Uterus (tissue), 4 donors: ENCODE data around the gene USP12. TPM values are rescaled to one million over a fixed set of nuclear protein-coding genes. Genes with fewer than 3 reads are reported as not detected.

Experiments used
- DNase-seq, 2 donors: peaks; one replicate each; pipeline ENCODE4 v3.0.0-alpha.2; 2019 to 2020
- H3K27ac ChIP-seq, 2 donors: fragments of 200-600 bp; sonication (generic); 1 replicate in 1 of 2; 2 replicates in 1 of 2; pipeline ENCODE4 v1.5.1; 2016 to 2018
- H3K27me3 ChIP-seq, 2 donors: fragments of 200-600 bp; sonication (generic); one replicate each; pipeline ENCODE4 v1.5.1; 2018 to 2019; ENCODE audit warnings: control low read depth in 1 of 2
- H3K36me3 ChIP-seq, 2 donors: fragments of 200-600 bp; sonication (generic); one replicate each; pipeline ENCODE4 v1.5.1; 2019; ENCODE audit warnings: control low read depth in 1 of 2
- H3K4me1 ChIP-seq, 2 donors: fragments of 200-600 bp; sonication (generic); one replicate each; pipeline ENCODE4 v1.5.1; 2018 to 2019; ENCODE audit warnings: control low read depth in 1 of 2
- H3K4me3 ChIP-seq, 2 donors: fragments of 200-600 bp; sonication (generic); 1 replicate in 1 of 2; 2 replicates in 1 of 2; pipeline ENCODE4 v1.5.1; 2018 to 2019; ENCODE audit warnings: mild to moderate bottlenecking in 1 of 2
- H3K9me3 ChIP-seq, 2 donors: fragments of 200-600 bp; sonication (generic); one replicate each; pipeline ENCODE4 v1.5.1; 2019; ENCODE audit warnings: control low read depth in 1 of 2
- POLR2A ChIP-seq, 2 donors: fragments of 450-650 bp; IDR thresholded peaks; one replicate each; pipeline ENCODE4 v1.6.1; 2016; ENCODE audit warnings: antibody characterized with exemption in 2 of 2, mild to moderate bottlenecking in 1 of 2, moderate library complexity in 1 of 2
- intact Hi-C: fragments of 100-400 bp; cut with DNase I; formaldehyde crosslinking; loops from one replicate; pipeline ENCODE4 v1.15.1; 2023; ENCODE audit warnings: low total_unique reads
- total RNA-seq, 4 donors: library from RNA; depleted of rRNA in 3 of 4; stranded (reverse); fragments of >200 nt in 3 of 4; gene quantifications; one replicate each; pipeline versions ENCODE4 v1.1.0 to v1.2.4, GENCODE V29; 2014 to 2023
- TF ChIP-seq, protein P1 (sequence below), 4 experiments: fragments of 200-600 bp in 2 of 4; fragments of 450-650 bp in 2 of 4; sonication (generic) in 2 of 4; IDR thresholded peaks; one replicate each; pipeline ENCODE4 v1.5.1; 2016 to 2019; ENCODE audit warnings: antibody characterized with exemption in 4 of 4, mild to moderate bottlenecking in 2 of 4, moderate library complexity in 1 of 4
- donor health status: DM: yes; HTN: yes; CAD: no.

Gene USP12
- total RNA-seq, 4 donors from 2014 or later = 12.1 to 32.8 (median 20.5) TPM

DNA sequence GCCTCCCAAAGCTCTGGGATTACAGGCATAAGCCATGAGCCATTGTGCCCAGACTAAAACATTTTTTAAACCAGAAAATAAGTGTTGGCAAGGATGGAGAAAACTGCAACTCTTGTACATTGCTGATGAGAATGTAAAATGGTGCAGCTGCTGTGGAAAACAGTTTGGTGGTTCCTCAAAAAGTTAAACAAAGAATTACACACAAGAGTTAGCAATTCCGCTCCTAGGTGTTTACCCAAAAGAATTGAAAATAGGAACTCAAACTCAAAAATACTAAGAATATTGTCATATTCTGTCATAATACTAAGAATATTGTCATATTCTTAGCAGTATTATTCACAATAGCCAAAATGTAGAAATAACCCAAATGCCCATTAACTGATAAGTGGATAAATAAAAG is 39.7 kb upstream of the USP12 start:
- no peak for TF ChIP-seq POLR2A (IDR thresholded peaks at IDR 0.05)
- TF ChIP-seq, protein P1, sequence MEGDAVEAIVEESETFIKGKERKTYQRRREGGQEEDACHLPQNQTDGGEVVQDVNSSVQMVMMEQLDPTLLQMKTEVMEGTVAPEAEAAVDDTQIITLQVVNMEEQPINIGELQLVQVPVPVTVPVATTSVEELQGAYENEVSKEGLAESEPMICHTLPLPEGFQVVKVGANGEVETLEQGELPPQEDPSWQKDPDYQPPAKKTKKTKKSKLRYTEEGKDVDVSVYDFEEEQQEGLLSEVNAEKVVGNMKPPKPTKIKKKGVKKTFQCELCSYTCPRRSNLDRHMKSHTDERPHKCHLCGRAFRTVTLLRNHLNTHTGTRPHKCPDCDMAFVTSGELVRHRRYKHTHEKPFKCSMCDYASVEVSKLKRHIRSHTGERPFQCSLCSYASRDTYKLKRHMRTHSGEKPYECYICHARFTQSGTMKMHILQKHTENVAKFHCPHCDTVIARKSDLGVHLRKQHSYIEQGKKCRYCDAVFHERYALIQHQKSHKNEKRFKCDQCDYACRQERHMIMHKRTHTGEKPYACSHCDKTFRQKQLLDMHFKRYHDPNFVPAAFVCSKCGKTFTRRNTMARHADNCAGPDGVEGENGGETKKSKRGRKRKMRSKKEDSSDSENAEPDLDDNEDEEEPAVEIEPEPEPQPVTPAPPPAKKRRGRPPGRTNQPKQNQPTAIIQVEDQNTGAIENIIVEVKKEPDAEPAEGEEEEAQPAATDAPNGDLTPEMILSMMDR (IDR thresholded peaks at IDR 0.05) = no peak
- Histone ChIP-seq H3K27ac (no peak overlapping the region), H3K4me1 (no peaks in the 10 kb centered on the region), H3K27me3 (no peaks in the 10 kb centered on the region), H3K4me3 (no peak overlapping the region), H3K9me3 (no peaks in the 10 kb centered on the region), H3K36me3 (no peaks in the 10 kb centered on the region)
- DNase-seq = no peak
- intact Hi-C loops = no loop called here

DNA sequence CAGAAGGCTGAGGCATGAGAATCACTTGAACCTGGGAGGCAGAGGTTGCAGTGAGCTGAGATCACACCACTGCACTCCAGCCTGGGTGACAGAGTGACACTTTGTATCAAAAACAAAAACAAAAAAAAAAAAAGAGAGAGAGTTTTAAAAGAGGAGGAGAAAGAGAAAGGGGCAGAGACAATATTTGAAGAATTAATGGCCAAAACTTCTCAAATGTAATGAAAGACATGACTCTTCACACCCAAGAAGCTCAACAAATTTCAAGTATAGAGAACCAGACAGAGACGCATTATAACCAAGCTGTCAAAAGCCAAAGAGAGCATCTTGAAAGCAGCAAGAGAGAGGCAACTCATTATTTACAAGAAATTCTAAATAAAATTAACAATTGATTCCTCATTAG is 36.9 kb upstream of the USP12 start:
- H3K36me3 ChIP-seq = no peaks in the 10 kb centered on the region
- no peak overlapping the region for H3K27ac ChIP-seq
- H3K4me3 ChIP-seq = no peak overlapping the region
- H3K9me3 ChIP-seq = no peaks in the 10 kb centered on the region
- intact Hi-C loops = no loop called here
- no peak for DNase-seq
- no peaks in the 10 kb centered on the region for H3K4me1 ChIP-seq
- TF ChIP-seq, protein P1 (IDR thresholded peaks at IDR 0.05) = no peak
- no peak for TF ChIP-seq POLR2A (IDR thresholded peaks at IDR 0.05)
- no peaks in the 10 kb centered on the region for H3K27me3 ChIP-seq

DNA sequence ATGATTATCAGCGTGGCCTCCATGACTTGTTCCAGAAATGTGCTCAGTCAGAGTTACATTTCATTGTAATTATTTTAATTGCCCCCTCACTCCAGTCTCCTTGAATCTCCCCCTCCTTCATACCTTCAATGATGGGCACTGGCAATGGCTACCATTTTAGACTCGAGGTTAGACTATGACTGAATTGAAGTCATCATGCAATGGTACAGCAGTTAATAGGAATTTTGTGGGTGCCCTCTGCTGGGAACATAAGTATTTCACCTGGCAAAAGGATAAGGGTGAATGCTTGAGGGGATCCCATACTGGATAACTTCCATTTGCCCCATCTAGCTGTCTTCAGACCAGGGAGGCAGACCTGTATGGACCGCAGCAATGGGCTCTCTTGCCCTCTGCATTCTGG is 32.2 kb upstream of the USP12 start:
- Histone ChIP-seq H3K36me3 (no peaks in the 10 kb centered on the region), H3K27me3 (no peaks in the 10 kb centered on the region), H3K4me1 (no peaks in the 10 kb centered on the region), H3K27ac (no peak overlapping the region), H3K4me3 (no peak overlapping the region), H3K9me3 (no peaks in the 10 kb centered on the region)
- TF ChIP-seq, protein P1 (IDR thresholded peaks at IDR 0.05) = peak in 1 of 4 experiments; percentile 40
- no peak for TF ChIP-seq POLR2A (IDR thresholded peaks at IDR 0.05)
- intact Hi-C loops = no loop called here
- no peak for DNase-seq

DNA sequence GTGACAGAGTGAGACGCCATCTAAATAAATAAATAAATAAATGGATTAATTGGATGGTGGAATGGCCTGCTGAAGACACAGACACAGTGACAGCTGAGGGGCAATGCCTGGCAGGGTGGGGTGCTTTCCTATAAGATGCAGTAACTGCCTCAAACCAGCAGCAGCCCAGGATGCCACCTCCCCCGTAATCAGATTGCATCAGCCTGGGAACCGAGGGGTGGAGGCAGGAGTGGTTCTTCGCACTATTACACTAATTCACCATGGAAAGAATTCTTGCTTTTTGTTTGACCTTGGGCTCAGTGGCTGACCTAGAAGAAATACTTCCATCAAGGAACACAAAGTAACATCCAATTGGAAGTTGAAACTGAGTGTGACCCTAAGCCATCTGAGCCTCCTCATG is 31.6 kb upstream of the USP12 start:
- Histone ChIP-seq H3K27ac (no peak overlapping the region), H3K27me3 (no peaks in the 10 kb centered on the region), H3K36me3 (no peaks in the 10 kb centered on the region), H3K9me3 (no peaks in the 10 kb centered on the region), H3K4me3 (no peak overlapping the region), H3K4me1 (no peaks in the 10 kb centered on the region)
- TF ChIP-seq, protein P1 (IDR thresholded peaks at IDR 0.05) = no peak
- no peak for TF ChIP-seq POLR2A (IDR thresholded peaks at IDR 0.05)
- intact Hi-C loops = no loop called here
- DNase-seq = no peak

DNA sequence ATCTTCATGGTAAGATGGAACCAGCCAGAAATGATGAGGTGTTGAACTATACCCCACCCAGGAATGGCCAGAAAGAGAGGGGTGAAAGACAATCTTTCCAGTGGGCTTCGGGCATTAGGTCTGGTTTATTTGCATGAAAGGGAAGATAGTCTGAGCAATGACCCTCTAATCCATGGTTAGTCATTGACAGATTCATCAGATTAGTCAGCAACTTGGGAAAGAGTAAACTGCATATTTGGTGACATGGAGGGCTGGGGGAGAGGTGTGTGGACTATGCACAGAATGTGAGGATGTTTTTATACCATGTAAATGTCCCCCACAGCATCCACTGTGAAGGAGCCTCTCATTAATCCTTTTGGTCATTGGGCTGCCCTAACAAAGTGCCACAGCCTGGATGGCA is 30.1 kb upstream of the USP12 start:
- no peak for TF ChIP-seq POLR2A (IDR thresholded peaks at IDR 0.05)
- TF ChIP-seq, protein P1 (IDR thresholded peaks at IDR 0.05) = no peak
- H3K27ac ChIP-seq = no peak overlapping the region
- no peaks in the 10 kb centered on the region for H3K36me3 ChIP-seq
- DNase-seq = no peak
- intact Hi-C loops = no loop called here
- no peaks in the 10 kb centered on the region for H3K9me3 ChIP-seq
- H3K4me3 ChIP-seq = no peak overlapping the region
- H3K27me3 ChIP-seq = no peaks in the 10 kb centered on the region
- no peaks in the 10 kb centered on the region for H3K4me1 ChIP-seq
